Activated gamma-delta T cell treated with Interleukin-2 at 50 U/mL for 16 hours (primary cell): ENCODE data around the gene RASGEF1B.

Experiments
- DNase-seq: peaks from one replicate; pipeline ENCODE4 v3.0.0-alpha.2; 2020

RASGEF1B gene

DNA sequence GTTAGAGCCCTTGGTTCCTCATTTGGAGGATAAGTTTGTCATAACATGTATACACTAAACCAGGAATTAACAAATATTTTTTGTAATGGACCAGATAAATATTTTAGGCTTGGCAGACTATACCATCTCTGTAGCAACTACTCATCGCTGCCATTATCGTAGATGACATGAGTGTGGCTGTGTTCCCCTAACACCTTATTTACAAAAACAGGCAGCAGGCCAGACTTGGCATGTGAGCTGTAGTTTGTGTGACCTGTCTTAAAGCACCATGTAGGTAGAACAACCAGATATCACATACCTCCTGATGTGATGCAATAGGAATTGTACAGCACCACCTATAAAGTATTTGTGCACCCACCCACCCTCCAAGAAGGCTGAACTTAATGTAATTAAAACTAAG, 82.0 kb downstream of the RASGEF1B start:
- DNase-seq = no peak

DNA sequence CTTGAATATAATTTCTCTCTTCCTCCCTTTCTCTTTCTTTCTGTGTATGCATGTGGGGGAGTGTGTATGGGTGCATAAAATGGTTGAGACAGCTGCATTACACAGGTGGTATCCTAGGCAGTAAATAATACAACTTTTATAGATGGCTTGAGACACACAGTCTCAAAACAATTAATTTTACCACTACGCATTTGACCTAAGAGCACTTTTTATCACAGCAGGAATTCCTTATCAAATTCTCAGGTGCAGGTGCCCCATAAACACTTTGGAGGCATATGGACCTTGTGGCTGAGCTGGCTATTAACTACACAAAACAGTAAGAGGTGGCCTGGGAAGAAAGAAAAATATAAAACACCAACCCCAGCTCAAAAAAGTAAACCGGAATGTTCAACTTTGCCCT, 91.3 kb downstream of the RASGEF1B start:
- no peak for DNase-seq

DNA sequence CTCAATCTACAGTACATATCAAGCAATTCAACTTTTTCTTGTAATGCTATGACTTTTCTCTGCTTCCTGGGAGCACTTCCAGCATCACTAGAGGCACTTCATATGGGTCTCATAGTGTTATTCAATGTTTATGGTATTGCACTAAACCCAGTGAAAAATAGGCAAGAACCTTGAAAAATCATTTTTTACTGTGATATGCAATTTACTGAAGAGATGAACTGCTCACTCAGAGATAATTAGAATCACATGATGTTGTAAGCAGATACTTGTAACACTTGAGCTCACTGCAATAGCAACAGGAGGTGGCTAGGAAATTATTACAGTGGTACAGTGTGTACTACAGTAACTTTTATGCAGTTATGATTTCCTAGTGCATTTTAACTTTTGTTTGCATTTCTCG, 93.3 kb downstream of the RASGEF1B start:
- DNase-seq = no peak

DNA sequence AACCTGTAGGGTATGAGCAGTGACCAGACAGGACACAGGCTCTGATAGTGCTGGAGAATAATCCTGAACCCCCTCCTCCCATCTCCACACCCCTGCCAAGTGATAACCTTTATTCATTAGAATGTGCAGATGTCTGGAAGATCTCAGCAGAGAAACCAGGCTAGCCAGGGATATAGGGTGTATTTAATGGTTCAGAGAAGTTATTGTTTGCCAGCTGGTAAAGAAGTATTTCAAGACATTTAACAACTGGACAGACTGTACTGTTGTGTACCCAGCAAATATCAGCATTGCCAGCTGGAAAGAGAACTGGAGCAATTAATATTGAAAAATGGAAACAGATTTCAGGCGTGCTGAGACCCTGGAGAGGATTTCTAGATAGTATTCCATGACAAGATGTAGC, 94.5 kb downstream of the RASGEF1B start:
- DNase-seq = no peak

DNA sequence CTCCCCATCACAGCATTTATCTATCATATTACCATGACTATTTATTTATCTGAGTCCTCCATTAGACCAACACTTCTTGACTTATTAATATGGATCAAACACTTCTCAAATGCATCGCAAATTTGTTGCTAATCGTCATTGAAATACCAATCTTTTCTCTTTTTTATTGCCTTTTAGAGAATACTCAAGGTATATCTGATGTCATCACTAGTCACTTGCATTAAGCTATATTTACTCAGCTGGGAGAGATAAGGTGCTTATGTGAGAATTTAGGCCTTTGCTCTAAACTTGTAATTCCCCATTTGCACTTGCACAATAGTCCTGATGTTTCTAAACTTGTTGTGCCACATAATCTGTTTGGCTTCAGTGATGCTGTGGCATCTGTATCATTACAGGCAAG, 95.0 kb downstream of the RASGEF1B start:
- no peak for DNase-seq
